Hippocampal formation (tissue), 2 donors: ENCODE results near the gene CNGB1.
"Not testable (repeated sequence)": the region's sequence is repeated elsewhere in the genome, so short reads cannot be mapped to it uniquely, and the experiment has no call there.

ENCODE experiments used
- DNase-seq, 2 donors: peaks; one replicate each; lab custom pipeline; 2025; lab: John Stamatoyannopoulos, UW

Gene CNGB1

GRCh38 chr16:57929250-57929649 lies 41.7 kb downstream of the CNGB1 start:
- no peak for DNase-seq

GRCh38 chr16:57926041-57926440 lies 44.9 kb downstream of the CNGB1 start:
- DNase-seq: no peak

- no peak for DNase-seq
These were observed 45.6 kb downstream of the CNGB1 start for GRCh38 chr16:57925310-57925709.

GRCh38 chr16:57924514-57924913 lies 46.4 kb downstream of the CNGB1 start:
- no peak for DNase-seq

- DNase-seq: no peak
These were observed 47.1 kb downstream of the CNGB1 start for GRCh38 chr16:57923841-57924240.

- no peak for DNase-seq
These were observed 47.5 kb downstream of the CNGB1 start for GRCh38 chr16:57923418-57923817.

- no peak for DNase-seq
These were observed 50.1 kb downstream of the CNGB1 start for GRCh38 chr16:57920880-57921229.

- no peak for DNase-seq
These were observed 50.6 kb downstream of the CNGB1 start for GRCh38 chr16:57920215-57920879.

- no peak for DNase-seq
These were observed 51.9 kb downstream of the CNGB1 start for GRCh38 chr16:57918994-57919393.

GRCh38 chr16:57918444-57918843 lies 52.5 kb downstream of the CNGB1 start:
- no peak for DNase-seq

- not testable (repeated sequence) for DNase-seq
These were observed 53.0 kb downstream of the CNGB1 start for GRCh38 chr16:57917929-57918328.

GRCh38 chr16:57917489-57917888 lies 53.4 kb downstream of the CNGB1 start:
- DNase-seq: not testable (repeated sequence)

GRCh38 chr16:57916735-57917438 lies 54.0 kb downstream of the CNGB1 start:
- no peak for DNase-seq

- no peak for DNase-seq
These were observed 55.0 kb downstream of the CNGB1 start for GRCh38 chr16:57915811-57916488.

GRCh38 chr16:57915267-57915666 lies 55.7 kb downstream of the CNGB1 start:
- no peak for DNase-seq

- DNase-seq: no peak
These were observed 56.4 kb downstream of the CNGB1 start for GRCh38 chr16:57914244-57915173.

GRCh38 chr16:57912529-57913260 lies 58.2 kb downstream of the CNGB1 start:
- DNase-seq: no peak

GRCh38 chr16:57911743-57912142 lies 59.2 kb downstream of the CNGB1 start:
- no peak for DNase-seq

- no peak for DNase-seq
These were observed 60.2 kb downstream of the CNGB1 start for GRCh38 chr16:57910696-57911095.

- no peak for DNase-seq
These were observed 62.4 kb downstream of the CNGB1 start for GRCh38 chr16:57908409-57908987.
